Measurements from ENCODE around the gene ABCF2.

The ABCF2 gene

GRCh38 chr7:151226875-151227782 lies at the start of gene ABCF2:
TSS of gene ABCF2 (minus strand) at chr7:151227205. CDS start at chr7:151226458, 747 bp downstream.
- DNase-seq: peak; percentile 94

DNA sequence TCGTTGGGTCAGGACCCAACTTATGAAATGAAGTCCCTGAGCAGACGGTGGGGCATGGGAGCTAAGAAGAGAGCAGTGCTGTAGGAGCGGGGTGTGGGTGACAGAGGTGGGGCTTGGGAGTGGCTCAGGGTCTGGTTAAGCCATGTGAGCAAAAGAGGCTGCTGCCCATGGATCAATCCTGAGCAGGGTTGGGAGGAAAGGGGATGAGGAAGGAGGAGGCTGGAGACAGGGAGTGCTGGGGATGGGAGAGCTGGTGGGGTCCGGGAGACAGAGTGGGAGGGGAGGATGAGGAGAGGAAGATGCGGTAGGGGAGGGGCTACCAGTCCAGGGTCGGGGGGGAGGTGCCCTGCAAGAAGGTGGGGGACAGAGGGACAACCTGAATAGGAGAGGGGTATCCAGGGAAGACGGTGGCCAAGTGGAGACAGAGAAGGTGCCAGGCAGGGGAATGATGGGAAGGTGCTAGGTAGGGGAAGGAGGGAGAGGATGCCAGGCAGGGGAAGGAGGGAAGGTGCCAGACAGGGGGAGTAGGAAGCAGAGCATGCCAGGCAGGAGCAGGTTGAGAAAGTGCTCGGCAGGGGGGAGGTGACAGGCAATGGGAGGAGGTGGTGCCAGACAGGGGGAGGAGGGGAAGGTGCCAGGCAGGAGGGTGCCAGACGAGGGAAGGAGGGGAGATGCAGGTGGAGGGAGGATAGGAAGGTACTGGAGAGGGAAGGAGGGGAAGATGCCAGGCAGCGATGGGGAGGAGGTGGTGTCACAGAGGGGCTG lies 49.0 kb upstream of the ABCF2 start:
- no peak for DNase-seq

- DNase-seq: no peak
Observed at GRCh38 chr7:151274936-151275812, 48.2 kb upstream of the ABCF2 start.

DNA sequence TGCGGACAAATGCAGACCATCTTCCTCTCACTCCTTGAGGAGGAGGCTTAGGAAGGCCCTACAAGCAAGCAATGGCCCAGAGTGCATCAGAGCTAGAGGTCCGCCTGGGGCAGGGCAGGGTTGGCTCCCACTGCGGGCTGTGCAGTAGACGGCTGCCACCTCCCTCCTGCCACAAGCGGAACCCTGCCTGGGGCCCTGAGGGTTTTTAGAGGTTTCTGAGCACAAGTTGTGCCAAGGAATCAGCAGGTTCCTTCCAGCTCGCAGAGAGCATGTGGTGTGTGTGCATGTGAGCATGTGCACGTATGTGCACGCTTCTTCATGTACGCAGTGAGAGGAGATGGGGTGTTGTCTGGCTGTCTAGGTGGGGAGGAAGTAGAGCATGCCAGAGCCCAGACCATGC lies 47.4 kb upstream of the ABCF2 start:
- no peak for DNase-seq

DNA sequence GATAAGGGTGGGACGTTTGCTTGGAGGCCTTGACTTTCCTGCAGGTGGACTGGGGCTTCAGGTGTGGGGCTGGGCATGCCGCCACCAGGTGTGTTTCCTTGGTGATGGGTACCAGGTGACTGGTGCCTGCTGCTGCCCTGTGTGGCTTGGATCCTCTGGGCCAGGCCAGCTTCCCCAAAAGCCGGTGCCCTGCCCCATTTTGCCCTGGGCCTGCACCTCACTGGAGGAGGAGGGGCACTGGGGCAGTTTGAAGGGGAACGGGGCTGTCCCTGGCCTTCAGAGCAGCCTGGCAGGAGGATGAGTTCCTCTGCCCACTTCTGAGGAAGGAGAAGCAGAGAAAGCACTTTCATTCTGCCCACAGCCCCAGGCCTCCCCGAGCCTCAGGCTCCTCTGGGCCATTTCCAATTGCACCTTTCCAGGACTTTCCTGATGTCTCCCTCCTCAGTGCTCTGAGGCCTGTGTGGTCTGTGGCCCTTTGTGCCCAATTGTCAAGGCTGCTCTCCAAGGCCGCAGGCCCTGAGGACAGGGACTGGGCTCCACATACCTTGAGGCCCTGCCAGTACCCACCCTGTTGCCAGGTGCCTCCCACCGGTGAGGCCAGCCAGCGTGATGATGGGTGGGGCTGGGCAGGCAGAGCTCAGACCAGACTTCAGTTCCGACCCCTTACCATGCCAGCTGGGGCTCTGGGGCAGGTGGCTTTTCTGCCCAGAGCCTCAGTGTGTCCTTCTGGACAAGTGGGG lies 46.8 kb upstream of the ABCF2 start:
- DNase-seq: no peak

GRCh38 chr7:151272877-151273276 lies 45.9 kb upstream of the ABCF2 start:
- DNase-seq: no peak

GRCh38 chr7:151272405-151272804 lies 45.4 kb upstream of the ABCF2 start:
- no peak for DNase-seq

DNA sequence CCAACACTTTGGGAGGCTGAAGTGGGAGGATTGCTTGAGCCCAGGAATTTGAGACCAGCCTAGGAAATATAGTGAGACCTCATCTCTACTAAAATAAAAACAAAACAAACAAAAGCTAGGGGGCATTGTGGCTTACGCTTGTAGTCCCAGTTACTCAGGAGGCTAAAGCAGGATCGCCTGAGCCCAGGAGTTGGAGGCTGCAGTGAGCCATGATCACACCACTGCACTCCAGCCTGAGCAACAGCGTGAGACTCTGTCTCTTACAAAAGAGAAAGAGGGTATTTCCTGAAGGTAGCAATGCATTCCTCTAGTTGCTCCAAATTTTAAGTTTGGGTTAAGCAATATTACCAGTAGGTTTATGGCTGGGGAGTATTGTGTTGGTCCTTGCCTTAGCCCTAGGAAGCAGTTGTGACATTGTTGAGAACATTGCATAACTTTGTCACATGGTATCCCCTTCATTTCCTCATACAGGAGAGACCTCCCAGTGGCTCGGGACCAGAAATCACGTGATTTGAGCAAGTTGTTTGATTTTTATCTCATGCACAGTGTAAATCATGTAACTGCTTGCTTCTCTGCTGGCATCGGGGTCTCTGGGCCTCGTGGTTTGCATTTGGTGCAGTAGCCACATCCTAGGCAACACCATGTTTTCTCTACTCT lies 44.8 kb upstream of the ABCF2 start:
- no peak for DNase-seq

- no peak for DNase-seq
Observed at GRCh38 chr7:151269511-151269910, 42.5 kb upstream of the ABCF2 start.

DNA sequence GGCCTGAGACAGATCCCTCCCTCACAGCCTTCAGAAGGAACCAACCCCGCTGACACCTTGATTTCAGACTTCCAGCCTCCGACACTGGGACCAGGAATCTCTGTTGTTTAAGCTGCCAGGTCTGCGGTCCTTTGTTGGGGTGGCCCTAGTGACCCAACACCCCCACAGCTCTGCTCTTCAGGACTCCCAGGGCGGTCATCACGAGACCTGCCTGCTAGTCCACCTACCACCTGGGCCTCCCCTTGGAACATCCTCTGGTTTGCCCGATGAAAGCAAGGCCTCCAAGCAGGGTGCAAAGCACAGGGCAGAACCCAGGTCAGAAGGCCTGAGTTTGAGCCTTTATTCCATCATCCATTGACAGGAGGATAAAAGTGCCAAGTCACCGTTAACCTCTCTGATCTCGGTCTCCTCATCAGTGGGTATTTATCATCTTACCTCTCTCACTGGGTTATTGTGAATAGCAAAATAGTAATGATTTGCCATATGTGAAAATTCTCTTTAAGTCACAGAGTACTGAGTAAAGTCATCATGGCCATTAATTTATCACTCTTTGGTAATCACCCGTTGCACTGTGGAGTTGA lies 38.4 kb upstream of the ABCF2 start:
- DNase-seq: no peak

DNA sequence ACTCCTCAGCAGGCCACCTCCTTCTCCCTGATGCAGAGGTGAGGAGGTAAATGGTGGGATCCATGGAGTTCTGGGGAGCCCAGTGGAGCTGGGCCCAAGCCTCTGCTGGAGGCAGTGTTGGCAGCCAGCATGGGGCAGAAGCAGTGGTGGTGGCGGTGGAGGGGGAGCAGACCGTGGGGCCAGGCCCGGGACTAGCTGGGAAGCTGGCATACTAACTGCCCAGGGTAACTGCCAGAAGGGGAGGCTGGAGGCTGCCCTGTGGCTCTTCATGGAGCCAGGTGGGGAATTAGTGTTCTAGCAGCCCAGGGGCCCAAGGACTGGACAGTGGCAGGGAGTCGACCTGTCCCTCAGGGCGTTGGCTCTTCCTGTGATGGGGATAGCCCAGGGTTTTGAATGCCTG lies 37.6 kb upstream of the ABCF2 start:
- no peak for DNase-seq

- DNase-seq: no peak
Observed at GRCh38 chr7:151261529-151261928, 34.5 kb upstream of the ABCF2 start.

DNA sequence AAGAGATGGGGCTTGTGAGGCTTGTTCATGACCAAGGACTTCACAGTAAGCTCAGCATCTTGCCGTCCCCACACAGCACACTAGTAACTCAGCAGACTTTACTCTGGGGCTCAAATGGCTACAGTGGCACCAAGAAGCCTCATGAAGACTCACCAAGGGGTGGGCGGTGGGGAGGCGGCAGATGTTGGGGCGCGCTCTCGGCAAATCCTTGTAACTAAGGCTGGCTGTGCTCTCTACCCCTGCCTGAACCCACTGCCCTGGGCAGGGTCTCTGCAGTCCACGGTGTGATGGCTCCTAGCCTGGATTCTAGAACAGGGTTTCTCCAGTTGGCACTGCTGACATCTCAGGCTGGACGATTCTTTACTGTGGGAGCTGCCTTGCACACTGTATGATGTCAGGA lies 33.9 kb upstream of the ABCF2 start:
- no peak for DNase-seq

GRCh38 chr7:151260471-151260870 lies 33.5 kb upstream of the ABCF2 start:
- no peak for DNase-seq

DNA sequence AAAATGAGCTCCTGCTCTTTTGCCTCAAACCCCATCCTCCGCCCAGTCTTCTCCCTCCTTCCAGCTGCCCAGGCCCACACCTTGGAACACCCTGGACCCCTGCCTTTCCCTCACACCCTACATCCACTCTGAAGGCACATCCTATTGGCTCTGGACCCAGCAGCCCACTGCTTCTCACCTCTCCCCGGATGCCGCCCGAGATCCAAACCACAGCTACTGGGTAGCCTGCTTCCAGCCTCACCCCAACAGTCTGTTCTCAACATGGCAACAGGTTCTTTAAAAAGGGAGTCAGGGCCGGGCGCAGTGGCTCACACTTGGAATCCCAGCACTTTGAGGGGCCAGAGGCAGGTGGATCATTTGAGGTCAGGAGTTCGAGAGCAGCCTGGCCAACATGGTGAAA lies 31.0 kb upstream of the ABCF2 start:
- DNase-seq: no peak

DNA sequence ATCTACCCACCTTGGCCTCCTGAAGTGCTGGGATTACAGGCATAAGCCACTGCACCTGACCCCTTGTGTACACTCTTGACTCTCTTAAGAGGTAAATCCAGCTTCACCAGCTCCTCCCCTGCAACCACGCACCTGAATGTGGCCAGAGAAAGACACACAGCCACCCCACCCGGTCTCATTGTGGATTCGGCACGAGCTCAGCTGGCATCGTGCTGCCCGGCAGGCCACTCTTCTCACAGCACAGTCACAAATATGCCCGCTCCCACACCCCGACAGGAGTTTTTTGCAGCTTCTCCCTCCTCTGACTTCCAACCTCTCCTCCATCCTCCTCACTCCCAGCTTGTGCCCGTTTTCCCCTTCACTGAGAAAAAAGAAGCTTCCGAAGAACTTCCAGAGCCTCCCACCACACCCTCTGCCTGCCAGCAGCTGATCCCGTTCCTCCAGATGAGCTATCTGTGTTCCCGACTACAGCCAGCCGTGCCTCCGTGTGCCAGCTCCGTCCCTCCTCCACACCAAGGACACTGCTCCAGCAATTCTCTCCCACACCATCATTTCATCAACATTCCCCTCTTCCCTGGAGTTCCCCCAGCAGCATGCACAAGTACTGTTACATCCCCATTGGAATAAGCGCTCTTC lies 29.5 kb upstream of the ABCF2 start:
- no peak for DNase-seq

GRCh38 chr7:151255390-151255789 lies 28.4 kb upstream of the ABCF2 start:
- no peak for DNase-seq

DNA sequence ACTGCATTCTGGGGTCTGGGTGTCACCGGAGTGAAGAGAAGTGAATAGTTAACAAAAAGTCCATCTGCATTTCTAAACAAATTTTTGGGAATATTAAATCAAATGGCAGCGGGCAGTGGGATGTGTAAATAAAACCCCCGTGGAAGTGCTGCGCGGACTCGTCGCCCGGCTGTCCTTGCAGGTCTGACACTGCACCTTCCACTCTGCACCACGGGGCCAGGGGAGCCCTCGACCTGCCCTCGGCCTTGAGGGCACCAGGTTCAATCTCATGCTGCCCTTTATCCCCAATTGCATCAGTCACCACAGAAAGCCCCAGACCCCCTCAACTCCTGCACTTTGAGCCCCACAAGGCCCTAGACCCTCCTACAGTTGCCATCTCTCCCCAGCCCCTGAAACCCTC lies 27.8 kb upstream of the ABCF2 start:
- no peak for DNase-seq

DNA sequence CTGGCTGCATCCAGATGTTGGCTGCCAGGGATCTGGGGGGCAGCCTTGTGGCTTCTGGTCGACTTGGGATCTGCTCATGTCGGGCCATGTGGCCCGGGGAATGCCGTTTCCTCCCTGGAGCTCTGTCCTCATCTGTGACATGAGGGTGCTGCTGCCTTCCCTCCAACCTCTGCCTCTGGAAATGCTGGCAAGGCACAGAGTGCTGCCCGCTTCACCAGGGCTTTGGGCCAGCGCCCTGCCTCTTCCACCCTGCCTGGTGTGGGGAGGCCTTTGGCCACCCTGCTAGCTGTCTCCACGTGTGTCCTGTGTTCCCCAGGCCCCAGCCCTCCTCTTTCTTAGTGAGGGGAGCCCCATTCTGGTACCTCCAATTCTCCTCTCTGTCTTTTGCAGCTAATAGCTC lies 27.3 kb upstream of the ABCF2 start:
- no peak for DNase-seq

DNA sequence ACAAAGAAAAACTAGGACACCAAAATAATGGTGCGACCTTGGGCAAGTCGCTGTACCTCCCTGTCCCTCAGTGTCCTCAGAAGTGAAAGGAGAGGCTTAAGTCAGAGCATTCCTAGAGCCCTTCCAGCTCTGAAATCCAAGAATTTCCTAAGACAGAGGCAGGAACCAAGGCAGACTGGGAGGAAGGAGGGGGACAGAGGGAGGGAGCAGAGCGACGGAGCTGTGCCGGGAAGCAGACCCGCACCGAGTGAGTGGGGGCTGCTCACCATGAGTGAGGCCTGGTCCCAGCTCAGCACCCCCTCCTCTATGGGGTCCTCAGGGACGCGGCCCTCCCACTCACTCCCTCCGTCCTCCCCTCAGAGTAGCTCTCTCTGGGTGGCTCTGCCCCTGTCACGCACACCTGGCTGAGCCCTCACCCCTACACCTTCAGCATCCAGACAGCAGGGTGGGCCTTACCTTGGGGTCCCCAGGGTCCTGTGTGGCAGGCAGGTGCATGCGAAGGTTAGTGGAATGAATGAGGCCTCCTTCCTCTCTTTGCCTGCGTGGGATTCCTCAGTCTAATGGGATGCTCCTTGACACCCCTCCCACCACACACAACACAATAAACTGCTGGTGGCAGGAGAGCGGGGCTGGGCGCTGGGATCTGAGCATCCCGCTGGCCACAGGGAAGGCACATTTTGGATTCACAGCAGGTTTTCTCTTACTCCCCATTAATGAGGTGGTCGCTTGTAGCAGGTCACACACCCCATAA lies 26.1 kb upstream of the ABCF2 start:
- no peak for DNase-seq
